CD4-positive, alpha-beta T cell treated with Interleukin-17A for 4 hours (primary cell): ENCODE measurements around the gene TRIO.
"Not testable (repeated sequence)": the region's sequence is repeated elsewhere in the genome, so short reads cannot be mapped to it uniquely, and the experiment has no call there.

Source experiments
- DNase-seq: peaks from one replicate; pipeline ENCODE4 v3.0.0-alpha.2; 2020; ENCODE audit warnings: mixed read lengths

Gene TRIO

GRCh38 chr5:14528926-14529325 lies 385.8 kb downstream of the TRIO start:
- no peak for DNase-seq

- no peak for DNase-seq
These were observed 388.5 kb downstream of the TRIO start for GRCh38 chr5:14531668-14532067.

- no peak for DNase-seq
These were observed 389.0 kb downstream of the TRIO start for GRCh38 chr5:14532180-14532579.

- no peak for DNase-seq
These were observed 391.6 kb downstream of the TRIO start for GRCh38 chr5:14534773-14535172.

- DNase-seq = no peak
These were observed 402.2 kb downstream of the TRIO start for GRCh38 chr5:14545308-14545707.

GRCh38 chr5:14545862-14546261 lies 402.7 kb downstream of the TRIO start:
- no peak for DNase-seq

- no peak for DNase-seq
These were observed 404.5 kb downstream of the TRIO start for GRCh38 chr5:14547666-14548065.

GRCh38 chr5:14551211-14551610 lies 408.1 kb downstream of the TRIO start:
- DNase-seq = no peak

- no peak for DNase-seq
These were observed 408.9 kb downstream of the TRIO start for GRCh38 chr5:14552017-14552416.

GRCh38 chr5:14554288-14554687 lies 411.1 kb downstream of the TRIO start:
- DNase-seq = not testable (repeated sequence)

- DNase-seq = no peak
These were observed 412.9 kb downstream of the TRIO start for GRCh38 chr5:14556015-14556414.

- no peak for DNase-seq
These were observed 414.1 kb downstream of the TRIO start for GRCh38 chr5:14557203-14557770.

- DNase-seq = no peak
These were observed 414.8 kb downstream of the TRIO start for GRCh38 chr5:14557791-14558415.
